ENCODE results near the gene PPARG. TPM values are rescaled to one million over a fixed set of nuclear protein-coding genes. Genes with fewer than 3 reads are reported as not detected.

PPARG gene
- total and polyA plus RNA-seq, 9 donors = 12.8 to 53.6 (median 32.4) TPM

GRCh38 chr3:12369029-12369428 lies 80.2 kb downstream of the PPARG start:
- H3K4me1 ChIP-seq (ENCODE audit: insufficient read depth) = peaks cover 12% of the 10 kb centered on the region
- H3K9me3 ChIP-seq = no peaks in the 10 kb centered on the region
- no peaks in the 10 kb centered on the region for H3K36me3 ChIP-seq
- 96 to 98% (median 97%) methylated on average over 6 of the region's 6 CpGs for WGBS, 3 donors
- no peak for TF ChIP-seq CTCF (IDR thresholded peaks at IDR 0.05)
- TF ChIP-seq EP300 (IDR thresholded peaks at IDR 0.05) = no peak
- TF ChIP-seq POLR2A (IDR thresholded peaks at IDR 0.05) = no peak
- no peak overlapping the region for H3K27ac ChIP-seq
- no peaks in the 10 kb centered on the region for H3K27me3 ChIP-seq
- no peak for DNase-seq
- intact Hi-C loops (cut with DNase I) = no loop called here
- H3K4me3 ChIP-seq = no peak overlapping the region

GRCh38 chr3:12369598-12369997 lies 80.7 kb downstream of the PPARG start:
- intact Hi-C loops (cut with DNase I) = no loop called here
- no peak for DNase-seq
- TF ChIP-seq EP300 (IDR thresholded peaks at IDR 0.05) = no peak
- TF ChIP-seq POLR2A (IDR thresholded peaks at IDR 0.05) = no peak
- TF ChIP-seq CTCF (IDR thresholded peaks at IDR 0.05) = no peak
- Histone ChIP-seq H3K27ac (no peak overlapping the region), H3K9me3 (no peaks in the 10 kb centered on the region), H3K4me1 (ENCODE audit: insufficient read depth) (peaks cover 14% of the 10 kb centered on the region), H3K36me3 (no peaks in the 10 kb centered on the region), H3K27me3 (no peaks in the 10 kb centered on the region), H3K4me3 (no peak overlapping the region)
- WGBS, 3 donors = 90 to 97% (median 96%) methylated on average over 1 of the region's 1 CpG

GRCh38 chr3:12370758-12371157 lies 81.9 kb downstream of the PPARG start:
- Histone ChIP-seq H3K4me1 (ENCODE audit: insufficient read depth) (peaks cover 19% of the 10 kb centered on the region), H3K4me3 (no peak overlapping the region), H3K27ac (peak overlapping the region in 1 of 2 donors; percentile 45), H3K27me3 (no peaks in the 10 kb centered on the region), H3K36me3 (no peaks in the 10 kb centered on the region), H3K9me3 (no peaks in the 10 kb centered on the region)
- TF ChIP-seq EP300 (IDR thresholded peaks at IDR 0.05) (no peak), CTCF (IDR thresholded peaks at IDR 0.05) (no peak), POLR2A (IDR thresholded peaks at IDR 0.05) (no peak)
- WGBS, 3 donors = 31 to 46% (median 43%) methylated on average over 2 of the region's 2 CpGs
- DNase-seq = no peak
- intact Hi-C loops (cut with DNase I) = no loop called here

GRCh38 chr3:12371525-12372140 lies 82.8 kb downstream of the PPARG start:
- TF ChIP-seq CTCF (IDR thresholded peaks at IDR 0.05) (no peak), POLR2A (IDR thresholded peaks at IDR 0.05) (no peak), EP300 (IDR thresholded peaks at IDR 0.05) (no peak)
- no peaks in the 10 kb centered on the region for H3K27me3 ChIP-seq
- H3K4me3 ChIP-seq = no peak overlapping the region
- peaks cover 20% of the 10 kb centered on the region for H3K4me1 ChIP-seq (ENCODE audit: insufficient read depth)
- WGBS, 3 donors = 35 to 67% (median 46%) methylated on average over 6 of the region's 6 CpGs
- intact Hi-C loops (cut with DNase I) = no loop called here
- DNase-seq = peak in 3 of 5 donors; percentile 34 to 53 (median 41)
- no peaks in the 10 kb centered on the region for H3K36me3 ChIP-seq
- peak overlapping the region in 1 of 2 donors; percentile 45 for H3K27ac ChIP-seq
- no peaks in the 10 kb centered on the region for H3K9me3 ChIP-seq
